Measurements from ENCODE around the gene BNIP5.

The BNIP5 gene
- total RNA-seq, result 0 to 0.39 (median 0.18) reads per million in 4 experiments

DNA sequence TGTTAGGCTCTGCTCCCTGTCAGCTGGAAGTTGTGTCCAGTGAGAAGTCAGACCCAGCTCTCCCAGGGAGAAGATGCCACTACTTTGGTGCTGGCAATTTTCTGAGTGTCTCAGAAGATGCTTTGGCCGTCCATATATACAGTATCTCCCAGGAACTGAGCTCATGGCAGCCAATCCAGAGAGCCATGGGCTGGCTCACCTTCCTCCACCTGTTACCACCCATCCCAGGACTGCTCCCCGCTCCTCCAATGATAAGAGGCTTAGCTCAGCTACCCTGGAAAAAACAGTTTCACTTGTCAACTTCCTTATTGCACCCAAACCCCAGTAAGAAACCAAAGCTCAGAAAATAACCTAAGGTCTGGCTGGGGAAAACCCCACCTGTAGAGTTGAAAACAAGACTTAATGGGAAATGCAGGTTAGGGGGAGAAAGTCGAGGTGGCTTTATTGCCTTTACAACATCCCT is at the start of gene BNIP5:
Gene BNIP5, minus strand, starts transcription at position 110 of the 463 bp plus-strand sequence. CDS start 6,198 bp downstream, outside the sequence.
- no peak for DNase-seq

GRCh38 chr6:36384095-36384494 is 47.4 kb upstream of the BNIP5 start:
- no peak for DNase-seq

GRCh38 chr6:36383606-36384005 is 46.9 kb upstream of the BNIP5 start:
- DNase-seq, result no peak

- no peak for DNase-seq
Measured at GRCh38 chr6:36382976-36383375, 46.3 kb upstream of the BNIP5 start.

- no peak for DNase-seq
Measured at GRCh38 chr6:36381502-36382389, 45.1 kb upstream of the BNIP5 start.

DNA sequence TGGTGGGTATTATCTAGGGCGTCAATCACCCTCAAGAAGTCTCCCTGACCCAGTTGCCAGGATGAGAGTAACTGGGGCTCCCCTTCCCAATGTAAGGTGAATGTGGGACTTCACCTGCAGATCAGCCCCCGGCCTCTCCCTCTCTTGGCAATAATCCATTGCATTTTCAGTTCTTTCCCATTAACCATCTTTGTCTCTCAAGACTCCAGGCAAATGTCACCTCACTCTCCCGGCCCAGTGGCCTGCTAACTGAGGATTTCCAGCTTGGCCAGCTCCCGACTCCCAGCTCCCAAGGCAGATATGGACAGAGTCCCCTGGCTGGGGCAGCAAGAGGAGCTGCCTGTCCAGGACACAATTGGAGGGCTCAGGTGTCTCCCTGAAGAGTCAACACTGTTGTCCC is 43.5 kb upstream of the BNIP5 start:
- no peak for DNase-seq

DNA sequence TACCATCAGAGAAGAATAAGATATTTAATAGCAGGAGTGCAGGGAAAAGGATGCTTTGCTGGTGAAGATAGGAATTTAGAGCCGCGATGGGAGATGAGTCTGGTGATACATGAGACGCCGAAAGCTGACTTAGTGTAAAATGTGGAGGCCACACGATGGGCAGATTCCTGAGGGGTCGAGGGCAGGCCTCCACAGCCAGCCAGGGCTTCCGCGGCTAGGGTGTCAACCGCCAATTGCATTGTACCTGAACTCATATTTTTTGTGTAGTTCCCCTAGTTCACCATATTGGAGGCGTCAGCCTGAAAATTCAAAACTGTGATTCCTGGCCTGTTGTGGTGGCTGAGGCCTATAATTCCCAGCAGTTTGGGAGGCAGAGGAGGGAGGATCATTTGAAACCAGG is 42.2 kb upstream of the BNIP5 start:
- DNase-seq, result no peak

GRCh38 chr6:36378243-36378920 is 41.7 kb upstream of the BNIP5 start:
- DNase-seq, result no peak

- DNase-seq, result no peak
Measured at GRCh38 chr6:36377594-36377993, 40.9 kb upstream of the BNIP5 start.

DNA sequence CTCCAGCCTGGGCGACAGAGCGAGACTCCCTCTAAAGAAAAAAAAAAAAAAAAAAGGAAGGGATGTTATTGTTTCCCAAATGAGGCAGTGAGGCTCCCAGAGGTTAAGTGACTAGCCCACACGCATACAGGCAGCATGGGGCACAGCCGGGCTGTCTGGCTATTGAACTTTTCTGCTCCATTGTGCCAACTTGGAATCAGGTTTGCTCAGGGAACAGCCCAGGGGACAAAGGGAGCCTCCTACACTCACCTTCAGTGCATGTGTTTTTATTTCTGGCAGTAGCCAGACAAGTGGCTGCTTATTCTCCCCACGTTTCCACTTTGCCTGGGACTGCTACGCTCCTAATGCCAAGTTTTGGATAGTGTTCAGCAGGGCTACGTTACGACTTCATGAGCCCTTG is 40.1 kb upstream of the BNIP5 start:
- DNase-seq, result no peak

DNA sequence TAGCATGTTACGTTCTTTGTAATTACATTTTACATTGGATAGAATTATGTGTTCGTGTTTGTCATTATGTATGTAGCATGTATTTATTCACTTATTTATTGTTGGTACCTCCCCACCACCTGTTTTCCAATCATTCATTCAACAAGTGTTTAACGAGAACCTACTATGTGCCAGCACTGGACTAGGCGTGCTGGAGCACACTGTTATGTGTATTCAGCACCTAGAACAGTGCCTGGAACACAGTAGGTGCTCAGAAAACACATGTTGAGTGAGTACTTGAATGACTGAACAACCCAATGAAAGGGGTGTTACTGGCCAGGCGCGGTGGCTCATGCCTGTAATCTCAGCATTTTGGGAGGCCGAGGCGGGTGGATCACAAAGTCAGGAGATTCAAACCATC is 39.5 kb upstream of the BNIP5 start:
- no peak for DNase-seq

DNA sequence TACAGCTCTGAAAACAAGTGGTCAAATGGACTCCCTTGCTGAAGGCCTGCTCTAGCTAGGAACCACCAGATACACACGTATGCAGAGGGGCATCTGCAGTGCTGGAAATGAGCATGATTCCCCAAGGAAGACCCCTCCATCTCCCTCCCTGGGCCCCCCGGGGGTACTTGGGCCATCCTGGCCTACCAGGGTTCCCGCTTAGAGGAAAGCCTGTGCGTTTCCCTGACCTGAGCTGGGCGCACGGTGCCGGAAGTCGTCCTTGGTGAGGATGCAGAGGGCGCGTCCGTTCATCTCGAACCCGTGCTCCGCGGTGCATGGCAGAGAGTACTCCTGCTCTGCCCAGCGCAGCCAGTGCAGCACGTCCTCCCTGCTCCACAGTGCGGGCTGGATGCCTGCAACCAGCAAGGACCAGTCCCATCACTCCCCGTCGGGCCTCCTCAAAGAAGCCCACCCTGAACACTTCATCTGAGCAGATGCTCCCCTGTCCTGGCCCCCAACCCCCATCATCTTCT is 39.0 kb upstream of the BNIP5 start:
- no peak for DNase-seq

GRCh38 chr6:36374972-36375371 is 38.3 kb upstream of the BNIP5 start:
- DNase-seq, result no peak

GRCh38 chr6:36374194-36374593 is 37.5 kb upstream of the BNIP5 start:
- DNase-seq, result no peak

DNA sequence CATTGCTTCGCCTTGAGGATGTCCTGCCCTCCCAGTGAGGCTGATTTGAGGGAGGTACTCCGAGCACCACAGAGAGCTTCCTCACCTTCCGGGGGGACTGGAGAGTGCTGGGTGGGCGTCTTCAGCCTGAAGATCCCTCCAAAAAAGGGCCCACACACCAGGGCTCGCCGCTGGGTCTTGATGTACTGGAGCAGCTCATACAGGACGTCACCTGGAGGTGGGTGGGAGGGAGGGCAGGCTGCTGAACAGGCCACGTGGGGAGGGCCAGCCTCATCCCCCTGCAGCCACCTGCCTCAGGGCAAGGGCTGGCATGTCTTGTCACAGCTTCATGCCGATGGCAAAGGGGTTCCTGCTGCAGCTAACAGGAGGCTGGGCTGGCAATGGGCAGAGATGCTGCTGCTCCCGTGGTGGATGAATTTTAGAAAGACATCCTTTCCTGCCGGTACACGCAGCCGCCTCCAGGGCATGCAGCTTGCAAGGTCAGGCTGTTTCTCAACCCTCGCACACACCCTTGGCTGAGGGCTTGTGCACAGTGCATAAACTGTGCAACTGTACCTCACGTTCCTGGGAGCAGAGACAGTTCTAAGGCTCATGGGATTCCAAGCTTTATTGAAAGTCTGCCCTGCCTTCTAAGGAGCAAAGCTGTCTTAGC is 36.8 kb upstream of the BNIP5 start:
- DNase-seq, result no peak

DNA sequence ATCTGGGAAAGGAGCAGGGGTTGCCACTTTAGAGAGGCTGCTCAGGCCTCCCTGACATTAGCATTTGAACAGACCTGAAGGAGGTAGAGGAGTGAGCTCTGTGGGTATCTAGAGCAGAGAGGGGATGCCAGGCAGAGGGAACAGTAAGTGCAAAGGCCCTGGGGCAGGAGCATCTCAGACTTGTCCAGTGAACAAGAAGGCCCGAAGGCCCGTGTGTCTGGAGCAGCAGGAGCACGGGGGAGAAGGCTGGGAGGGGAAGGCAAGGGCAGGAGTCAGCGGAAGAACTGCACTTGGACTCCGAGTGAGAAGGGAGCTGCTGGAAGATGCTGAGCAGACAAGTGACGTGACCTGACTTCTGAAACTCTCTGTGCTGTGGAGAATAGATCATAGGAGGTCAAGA is 35.4 kb upstream of the BNIP5 start:
- no peak for DNase-seq

DNA sequence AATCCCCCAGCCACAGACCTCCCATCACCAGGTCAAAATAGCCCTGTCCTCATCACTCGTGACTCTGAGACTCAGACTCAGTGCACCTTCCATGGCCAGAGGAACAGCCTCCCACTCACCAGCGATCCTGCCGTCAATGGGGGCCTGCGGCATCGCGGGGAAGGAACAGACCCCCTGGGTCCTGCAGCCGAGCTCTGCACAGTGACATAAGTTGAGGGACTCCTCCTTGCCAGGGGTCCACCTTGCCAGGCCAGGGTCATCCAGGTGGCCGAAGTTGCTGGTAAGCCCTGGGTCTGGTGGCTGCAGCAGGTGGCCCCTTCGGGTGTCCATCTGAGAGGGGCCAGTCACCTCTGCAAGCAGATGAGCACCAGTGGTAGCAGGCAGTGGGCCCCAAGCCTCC is 34.5 kb upstream of the BNIP5 start:
- DNase-seq, result no peak

GRCh38 chr6:36370638-36371037 is 34.0 kb upstream of the BNIP5 start:
- DNase-seq, result no peak

DNA sequence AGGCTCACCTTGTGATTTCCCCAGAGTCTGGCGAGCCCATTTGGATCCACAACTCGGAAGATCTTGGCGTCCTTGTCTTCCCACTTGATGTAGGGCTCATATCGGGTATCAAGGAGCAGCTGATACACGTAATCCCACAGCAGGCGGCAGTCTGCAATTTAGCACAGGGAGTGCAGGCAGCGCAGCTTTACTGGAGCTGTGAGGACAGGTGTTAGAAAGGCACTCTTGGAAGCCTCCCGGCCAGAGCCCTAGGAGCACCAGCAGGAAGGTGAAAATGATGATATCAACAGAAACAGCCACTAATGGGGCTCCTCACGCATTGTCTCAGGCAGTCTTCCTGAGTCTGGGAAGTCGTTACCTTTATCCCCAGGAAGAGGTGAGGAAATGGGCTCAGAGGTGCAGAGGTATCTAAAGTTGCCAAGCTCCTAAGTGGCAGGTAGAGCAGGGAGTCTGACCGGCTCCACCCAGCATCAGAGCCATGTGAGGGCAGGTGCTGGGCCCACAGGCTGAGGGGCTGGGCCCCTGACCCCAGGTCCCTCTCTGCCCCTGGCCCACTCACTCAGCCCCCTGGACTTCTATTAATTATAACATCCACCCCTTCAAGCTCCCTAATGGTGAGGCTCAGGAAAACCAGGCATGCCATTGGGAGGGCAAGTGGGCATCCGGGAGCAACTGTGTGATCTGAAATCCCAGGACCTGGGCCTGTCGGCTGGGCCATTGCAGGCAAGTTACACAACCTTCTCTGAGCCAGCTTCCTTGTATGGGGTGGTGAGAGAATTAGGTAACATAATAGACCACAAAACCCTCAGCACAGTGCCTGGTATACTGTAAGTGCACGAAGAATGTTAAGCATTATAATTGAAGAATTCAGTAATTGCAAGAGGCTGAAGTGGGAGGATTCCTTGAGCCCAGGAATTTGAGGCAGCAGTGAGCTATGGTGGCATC is 32.5 kb upstream of the BNIP5 start:
- DNase-seq, result no peak

DNA sequence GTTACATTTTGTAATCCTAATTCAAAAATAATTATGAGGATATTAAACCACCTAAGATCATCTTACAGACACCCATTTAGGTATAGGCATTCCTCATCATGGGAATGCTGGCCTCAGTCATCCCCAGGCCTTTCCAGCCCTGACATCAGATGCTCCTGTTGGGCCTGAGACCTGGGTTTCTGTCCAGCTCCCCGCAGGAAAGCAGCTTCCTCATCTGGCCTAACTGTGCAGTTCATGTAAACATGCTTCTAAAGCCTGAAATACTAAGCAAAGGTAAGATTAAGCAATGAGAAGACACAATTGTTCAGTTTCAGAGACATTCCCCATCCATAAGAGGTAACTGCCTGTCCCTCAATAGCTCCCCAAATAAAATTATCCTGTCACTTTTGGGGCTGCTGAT is 31.7 kb upstream of the BNIP5 start:
- no peak for DNase-seq

DNA sequence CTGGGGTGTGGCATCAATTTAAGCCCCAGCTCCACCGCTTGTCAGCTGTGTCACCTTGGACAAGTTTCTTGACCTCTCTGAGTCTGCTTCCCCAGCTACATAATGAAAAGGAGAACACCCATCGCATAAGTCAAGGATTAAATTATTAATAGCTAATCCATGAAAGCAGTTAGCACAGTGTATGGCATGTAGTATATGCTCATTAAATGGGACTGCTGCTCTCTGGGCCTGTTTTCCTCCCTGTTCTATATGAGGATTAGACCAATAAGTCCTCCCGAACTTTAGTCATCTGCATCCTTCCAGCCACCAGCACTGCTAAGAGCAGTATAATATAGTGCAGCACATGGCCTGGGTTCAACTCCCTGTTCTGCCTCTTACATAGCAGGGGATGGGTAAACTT is 31.1 kb upstream of the BNIP5 start:
- no peak for DNase-seq

Data from effector CD8-positive, alpha-beta T cell (primary cell).